ENCODE data around the gene CEP55. TPM values are rescaled to one million over a fixed set of nuclear protein-coding genes. Genes with fewer than 3 reads are reported as not detected.
A peak's percentile ranks its signal among the peaks of the same experiment; 100 is the strongest.
"Not testable (repeated sequence)": the region's sequence is repeated elsewhere in the genome, so short reads cannot be mapped to it uniquely, and the experiment has no call there.

The CEP55 gene
- 53.9 and 54.4 TPM in 2 replicates for polyA plus RNA-seq (2014; cell fraction: cytosol; rRNA removed)
- 36.0 and 43.5 TPM in 2 replicates for polyA plus RNA-seq (2014; cell fraction: nucleus; rRNA removed)

DNA sequence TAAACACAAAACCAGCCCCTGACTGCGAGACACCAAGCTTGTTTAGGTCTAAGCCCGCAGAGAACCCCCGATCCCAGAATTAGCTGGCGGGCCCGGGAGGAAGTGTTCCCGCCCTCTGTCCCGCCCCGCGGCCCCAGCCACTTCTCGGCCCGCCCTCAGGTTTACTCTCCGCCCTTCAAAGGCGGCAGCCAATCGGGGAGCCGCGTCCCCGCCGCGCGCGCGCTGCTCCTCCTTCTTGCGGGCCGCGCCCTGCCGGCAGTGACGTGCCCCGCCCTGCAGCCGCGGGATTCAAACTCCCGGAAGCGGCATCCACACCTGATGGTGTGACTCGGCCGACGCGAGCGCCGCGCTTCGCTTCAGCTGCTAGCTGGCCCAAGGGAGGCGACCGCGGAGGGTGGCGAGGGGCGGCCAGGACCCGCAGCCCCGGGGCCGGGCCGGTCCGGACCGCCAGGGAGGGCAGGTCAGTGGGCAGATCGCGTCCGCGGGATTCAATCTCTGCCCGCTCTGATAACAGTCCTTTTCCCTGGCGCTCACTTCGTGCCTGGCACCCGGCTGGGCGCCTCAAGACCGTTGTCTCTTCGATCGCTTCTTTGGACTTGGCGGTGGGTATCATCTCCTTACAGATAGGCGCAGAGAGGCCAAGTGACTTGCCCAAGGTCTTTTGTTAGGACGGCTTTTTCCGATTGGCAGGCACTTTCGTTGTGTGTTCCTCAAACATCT lies at the start of gene CEP55:
Gene CEP55, plus strand, starts transcription at position 291 of the 720 bp plus-strand sequence. CDS start 3,440 bp downstream, outside the sequence.
- peak; percentile 90 for DNase-seq (ENCODE audit: low spot score)

DNA sequence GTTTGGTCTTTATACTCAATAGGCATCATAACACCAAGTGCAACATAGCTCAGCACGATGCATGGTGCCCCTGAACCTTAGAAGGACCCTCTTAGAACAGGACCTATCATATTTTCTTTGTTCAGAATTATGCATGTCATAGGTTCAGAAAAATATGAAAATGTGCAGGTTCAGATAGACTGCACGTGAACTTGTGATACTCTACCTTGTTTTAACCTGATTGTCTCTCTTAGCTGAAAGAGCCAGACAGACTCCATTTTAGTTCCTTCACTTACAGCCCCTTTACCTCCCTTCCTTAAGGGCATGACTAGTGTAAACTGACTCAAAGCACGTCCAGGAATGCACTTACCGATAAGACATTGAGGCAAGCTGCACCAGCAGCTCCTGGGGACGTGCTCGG lies 49.4 kb upstream of the CEP55 start:
- no peak for DNase-seq (ENCODE audit: low spot score)

DNA sequence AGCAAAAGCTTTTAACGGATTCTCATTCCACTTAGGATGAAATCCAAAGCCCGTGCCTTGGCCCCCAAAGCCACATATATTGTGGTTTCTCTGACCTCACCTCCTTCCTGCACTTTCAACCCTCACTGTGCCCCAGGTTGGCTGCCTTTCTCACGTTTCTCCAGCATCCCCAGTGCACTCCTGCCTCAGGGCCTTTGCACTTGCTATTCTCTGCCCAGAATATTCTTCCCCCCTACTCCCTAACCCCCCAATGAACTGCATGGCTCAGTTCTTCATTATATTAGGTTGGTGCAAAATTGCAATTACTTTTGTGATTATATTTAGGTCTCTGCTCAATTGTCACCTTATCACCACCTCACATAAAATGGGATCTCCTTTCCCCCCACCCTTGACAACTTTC lies 48.4 kb upstream of the CEP55 start:
- DNase-seq (ENCODE audit: low spot score): no peak

DNA sequence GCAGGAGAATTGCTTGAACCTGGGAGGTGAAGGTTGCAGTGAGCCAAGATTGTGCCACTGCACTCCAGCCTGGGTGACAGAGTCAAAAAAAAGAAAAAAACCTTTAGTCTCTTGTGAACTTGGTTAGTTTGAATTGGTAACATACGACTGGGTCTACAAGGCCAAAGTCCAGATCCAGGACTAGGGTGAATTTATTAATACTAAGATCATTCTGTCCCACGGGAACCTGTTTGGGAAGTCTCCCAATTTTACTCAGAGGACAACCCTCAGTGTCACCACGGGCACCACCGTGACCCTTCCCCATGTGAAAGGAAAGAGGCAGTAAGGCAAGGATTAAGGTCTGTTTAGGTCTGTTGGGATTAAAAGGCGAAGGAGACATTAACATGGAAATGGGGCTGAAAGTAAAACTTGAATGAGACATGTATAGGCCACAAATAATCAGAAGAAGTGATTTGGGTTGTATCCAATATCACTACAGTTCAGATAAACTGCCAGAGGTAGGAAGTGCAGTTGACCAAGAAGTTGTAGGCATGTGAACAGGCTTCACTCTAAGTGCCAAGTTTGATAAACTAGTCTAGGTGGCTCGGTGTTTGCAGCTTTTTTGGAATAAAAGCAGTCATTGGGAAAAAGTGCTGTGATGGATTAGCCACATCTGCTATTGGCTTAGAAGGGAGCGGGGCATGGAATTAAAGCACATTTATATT lies 45.0 kb upstream of the CEP55 start:
- DNase-seq (ENCODE audit: low spot score): no peak

DNA sequence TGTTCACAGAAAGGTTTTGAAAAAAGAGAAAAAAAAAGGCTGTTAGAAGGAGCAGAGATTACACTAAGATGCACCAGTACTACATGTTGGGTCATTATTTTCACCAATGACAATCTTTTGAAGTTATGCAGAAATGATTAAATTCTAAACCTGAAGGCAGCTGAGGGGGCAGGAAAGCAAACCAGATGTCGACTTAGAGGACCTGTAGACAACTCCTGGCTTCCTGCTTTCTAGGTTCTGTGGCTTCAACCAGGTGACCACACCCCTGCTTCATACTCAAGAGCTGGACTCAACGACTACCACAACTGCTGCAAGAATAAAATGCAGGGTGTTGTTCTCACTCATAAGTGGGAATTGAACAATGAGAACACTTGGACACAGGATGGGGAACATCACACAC lies 44.3 kb upstream of the CEP55 start:
- DNase-seq (ENCODE audit: low spot score): no peak

DNA sequence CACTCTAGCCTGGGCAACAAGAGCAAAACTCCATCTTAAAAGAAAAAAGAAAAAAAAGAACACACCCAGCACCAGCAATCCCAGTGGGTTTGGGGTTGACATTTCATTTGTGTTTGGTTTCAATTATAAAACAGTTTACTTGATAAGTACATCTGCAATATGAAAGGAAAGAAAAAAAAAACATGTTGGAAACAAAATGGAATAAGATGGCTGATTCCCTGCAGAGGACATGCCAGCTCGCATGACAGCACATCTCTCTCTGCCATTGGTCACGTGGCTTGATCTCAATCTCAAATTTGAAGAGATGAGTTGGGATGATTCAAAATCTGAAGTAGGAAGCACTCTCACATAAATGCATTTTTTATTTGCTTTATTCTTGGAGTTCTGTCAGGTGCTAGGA lies 42.3 kb upstream of the CEP55 start:
- no peak for DNase-seq (ENCODE audit: low spot score)

DNA sequence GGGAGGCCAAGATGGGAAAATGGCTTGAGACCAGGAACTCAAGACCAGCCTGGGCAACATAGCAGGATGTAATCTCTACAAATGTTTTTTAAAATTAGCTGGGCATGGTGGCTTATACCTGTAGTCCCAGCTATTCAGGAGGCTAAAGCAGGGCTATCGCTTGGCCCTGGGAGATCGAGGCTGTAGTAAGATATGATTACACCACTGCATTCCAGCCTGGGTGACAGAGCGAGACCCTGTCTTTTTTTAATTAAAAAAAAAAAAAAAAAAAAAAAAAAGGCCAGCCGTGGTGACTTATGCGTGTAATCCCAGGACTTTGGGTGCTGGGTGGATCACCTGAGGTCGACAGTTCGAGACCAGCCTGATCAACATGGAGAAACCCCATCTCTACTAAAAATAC lies 41.7 kb upstream of the CEP55 start:
- DNase-seq (ENCODE audit: low spot score): no peak

DNA sequence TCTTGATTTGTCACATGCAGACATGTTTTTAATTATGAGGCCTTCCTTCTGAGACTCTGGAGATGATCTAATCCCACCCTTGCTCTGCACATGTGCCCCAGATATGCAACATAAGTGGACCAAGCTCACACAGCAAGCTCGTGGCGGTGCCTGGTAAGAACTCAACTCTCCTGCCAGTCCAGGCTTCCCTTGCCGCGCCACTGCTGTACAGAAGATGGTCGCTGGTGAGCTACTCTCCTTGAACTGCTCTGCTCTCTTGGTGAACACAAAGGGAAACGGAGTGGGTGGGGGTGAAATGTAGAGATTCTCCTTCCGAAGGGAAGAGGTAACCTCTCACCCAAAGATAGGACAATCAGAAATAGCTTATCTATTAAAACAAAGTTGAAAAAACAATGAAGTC lies 39.9 kb upstream of the CEP55 start:
- DNase-seq (ENCODE audit: low spot score): no peak

DNA sequence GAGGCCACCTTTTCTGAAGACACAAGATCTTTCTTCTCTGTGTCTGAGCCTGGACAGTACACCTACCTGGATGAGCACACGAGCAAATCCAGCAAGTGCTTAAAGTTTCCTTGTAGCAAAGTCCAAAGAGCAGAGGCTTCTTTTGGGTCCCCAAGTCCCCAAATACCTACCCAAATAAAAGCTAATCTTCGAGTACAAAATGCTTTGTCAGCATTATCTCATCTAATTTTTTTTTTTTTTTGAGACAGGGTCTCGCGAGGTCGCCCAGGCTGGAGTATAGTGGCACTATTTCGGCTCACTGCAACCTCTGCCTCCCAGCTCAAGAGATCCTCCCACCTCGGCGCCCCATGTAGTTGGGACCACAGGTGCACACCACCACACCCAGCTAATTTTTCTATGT lies 38.9 kb upstream of the CEP55 start:
- DNase-seq (ENCODE audit: low spot score): no peak

DNA sequence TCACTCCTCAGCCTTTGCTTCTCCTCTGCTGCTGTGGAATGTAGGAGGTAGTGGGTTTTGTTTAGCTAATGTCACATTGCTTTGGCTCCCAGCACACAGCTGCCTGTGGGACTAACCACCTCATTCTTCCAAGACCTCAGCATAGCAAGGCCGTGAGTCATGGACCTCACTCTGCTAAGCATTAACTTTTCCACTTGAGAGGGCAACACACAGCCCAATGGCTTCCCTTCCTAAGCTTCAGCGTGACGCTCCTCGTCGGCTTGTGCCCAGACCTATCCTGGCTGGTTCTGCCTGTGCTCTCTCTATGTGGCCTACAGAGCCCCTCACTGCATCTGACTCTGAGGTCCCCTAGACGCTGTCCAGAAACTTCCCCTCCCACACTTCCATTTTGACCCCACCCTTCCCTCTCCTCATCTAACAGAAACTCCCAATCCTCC lies 37.6 kb upstream of the CEP55 start:
- DNase-seq (ENCODE audit: low spot score): no peak

DNA sequence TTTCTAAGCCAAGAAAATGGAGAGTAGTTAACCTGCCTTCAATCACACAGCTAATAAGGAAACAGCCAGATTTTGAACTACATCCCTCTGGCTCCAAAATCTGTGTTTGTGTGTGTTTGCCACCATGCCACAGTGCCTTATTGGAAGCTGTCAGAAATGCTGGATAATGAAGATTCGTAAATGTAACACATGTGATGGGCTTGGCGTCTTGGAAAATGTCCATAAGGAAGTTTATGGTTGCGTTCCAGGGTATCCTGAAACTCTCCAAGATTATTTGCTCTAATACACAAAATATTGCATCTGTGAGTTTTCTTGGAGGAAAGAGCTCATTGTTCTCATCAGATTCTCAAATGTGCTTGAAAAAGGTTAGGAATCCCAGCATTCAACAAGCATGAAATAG lies 36.9 kb upstream of the CEP55 start:
- no peak for DNase-seq (ENCODE audit: low spot score)

DNA sequence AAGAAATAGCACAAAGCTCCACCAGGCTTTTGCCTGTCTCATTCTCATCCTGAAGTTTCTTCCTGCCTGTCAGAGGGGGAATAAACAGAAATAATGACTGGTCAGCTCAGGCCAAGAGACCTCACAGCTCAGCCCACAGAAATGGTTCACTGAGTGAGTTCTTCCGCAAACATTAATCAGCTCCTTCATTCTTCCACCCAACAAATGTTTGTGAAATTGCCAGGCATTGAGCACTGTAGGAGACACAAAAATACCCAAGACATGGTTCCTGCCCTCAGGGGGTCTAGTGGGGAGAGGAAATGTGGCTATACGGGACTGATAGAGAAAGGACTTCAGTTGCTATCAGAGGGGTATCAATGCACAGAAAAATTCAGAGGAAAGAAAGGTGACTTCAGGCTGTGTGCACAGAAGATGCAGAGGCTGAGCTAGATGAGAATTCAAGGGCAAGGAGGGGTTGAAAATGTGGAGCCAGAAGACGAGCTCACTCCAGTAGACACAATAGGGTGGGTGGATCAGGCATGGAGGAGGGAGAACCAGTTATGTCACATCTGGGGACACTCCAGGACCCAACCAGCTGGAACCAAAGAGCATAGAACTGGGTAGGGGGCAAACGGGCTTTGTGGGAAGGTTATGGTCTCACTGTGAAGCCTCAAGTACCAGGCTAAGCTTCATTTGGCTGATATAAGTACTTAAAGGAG lies 35.2 kb upstream of the CEP55 start:
- DNase-seq (ENCODE audit: low spot score): no peak

DNA sequence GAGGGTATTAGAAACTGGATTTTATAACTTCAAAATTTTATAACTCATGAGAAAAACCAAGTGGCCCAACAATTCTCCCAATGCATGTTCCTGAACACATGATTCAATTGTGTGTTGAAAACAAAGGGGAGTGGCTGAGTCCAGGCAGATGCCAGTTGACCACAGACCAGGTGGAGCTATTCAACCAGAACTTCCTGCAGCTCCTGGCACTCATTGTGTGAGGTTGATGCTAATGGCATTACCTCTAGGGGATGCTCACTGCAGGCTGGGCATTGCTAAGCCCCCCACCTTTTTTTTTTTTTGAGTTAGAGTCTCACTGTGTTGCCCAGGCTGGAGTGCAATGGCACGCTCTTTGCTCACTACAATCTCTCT lies 34.6 kb upstream of the CEP55 start:
- DNase-seq (ENCODE audit: low spot score): no peak

DNA sequence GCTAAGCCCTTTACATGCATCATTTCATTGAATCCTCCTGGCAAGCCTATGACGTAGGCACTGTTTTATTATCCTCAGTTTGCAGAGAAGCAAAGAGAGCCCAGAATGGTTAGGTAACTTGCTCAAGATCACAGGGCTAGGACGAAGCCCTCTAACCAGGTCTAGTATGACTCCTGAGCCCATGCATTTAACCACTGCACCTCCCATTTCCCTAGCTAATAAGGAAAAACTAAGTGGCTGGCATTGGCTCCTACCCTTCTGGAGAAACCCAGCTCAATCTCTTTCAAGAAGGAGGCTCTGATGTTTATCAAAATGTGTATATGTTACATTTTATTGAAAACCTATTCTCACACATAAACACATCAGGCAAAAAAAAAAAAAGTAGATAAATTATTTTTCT lies 34.0 kb upstream of the CEP55 start:
- no peak for DNase-seq (ENCODE audit: low spot score)

DNA sequence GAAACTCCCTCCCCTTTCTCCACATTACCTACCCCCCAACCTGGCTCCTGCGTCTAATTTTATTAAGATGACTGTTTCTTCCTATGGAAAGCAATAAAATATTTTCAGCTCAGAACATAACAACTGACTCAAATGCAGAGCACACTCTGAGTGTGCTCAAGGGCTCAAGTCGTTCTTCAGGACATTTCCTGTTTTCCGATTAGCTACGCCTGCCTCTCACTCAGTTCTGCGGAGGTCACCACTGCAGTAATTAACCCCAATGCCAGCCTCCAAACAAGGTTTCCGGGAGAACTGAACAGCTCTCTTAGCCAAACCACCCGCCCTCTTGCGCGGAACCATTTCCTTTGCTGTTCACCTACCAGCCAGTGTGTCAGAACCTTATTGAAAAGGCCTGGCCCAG lies 33.5 kb upstream of the CEP55 start:
- DNase-seq (ENCODE audit: low spot score): no peak

DNA sequence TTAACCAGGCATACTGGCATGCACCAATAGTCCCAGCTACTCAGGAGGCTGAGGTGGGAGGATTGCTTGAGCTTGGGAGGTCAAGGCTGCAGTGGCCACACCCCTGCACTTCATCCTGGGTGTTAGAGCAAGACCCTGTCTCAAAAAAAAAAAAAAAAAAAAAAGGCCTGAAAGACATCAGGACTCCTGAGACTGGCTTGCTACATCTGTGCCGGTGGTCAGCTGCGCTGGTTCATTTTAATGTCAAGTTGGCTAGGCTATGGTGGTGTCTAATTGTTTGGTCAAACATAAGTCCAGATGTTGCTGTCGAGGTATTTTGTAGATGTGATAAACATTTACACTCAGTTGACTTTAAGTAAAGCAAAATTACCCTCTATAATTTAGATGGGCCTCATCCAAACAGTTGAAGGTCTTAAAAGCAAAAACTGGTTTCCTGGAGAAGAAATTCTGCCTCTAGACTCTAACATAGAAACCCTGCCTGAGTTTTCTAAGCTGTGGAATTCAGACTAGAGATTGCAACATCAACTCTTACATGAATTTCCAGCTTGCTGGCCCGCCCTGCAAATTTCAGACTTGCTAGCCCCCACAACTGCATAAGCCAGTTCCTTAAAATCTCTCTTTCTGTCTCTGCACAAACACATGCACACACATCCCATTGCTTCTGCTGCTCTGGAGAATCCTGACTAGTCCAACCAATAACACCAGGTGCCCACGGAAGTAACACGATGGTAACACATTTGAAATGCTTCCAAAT lies 32.5 kb upstream of the CEP55 start:
- DNase-seq (ENCODE audit: low spot score): no peak

DNA sequence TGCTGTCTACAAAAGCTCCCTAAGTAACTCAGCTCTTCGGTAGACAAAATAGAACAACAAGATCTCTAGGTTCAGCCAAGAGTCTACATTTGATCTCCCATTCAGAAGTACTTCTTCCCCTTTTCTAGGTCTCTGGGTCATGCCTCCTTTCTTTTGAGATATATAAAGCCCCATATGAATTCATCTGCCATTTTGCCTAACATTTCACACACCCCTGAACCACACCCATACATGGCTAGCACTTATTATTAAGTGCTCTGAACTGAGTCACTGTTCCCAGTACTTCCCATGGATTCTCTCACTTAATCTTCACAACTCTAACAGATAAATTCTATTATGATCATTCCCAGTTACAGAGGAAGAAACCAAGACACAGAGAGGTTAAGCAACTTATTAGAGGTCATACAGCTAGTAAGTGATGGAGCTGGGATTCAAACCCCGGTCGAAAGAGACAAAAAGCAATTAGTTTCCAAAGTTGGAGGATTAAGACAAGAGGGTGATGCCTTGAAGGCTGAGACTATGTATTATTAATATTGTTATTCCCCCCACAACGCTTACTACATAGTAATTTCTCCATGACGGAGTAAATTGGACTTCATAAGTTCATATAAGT lies 31.5 kb upstream of the CEP55 start:
- no peak for DNase-seq (ENCODE audit: low spot score)

DNA sequence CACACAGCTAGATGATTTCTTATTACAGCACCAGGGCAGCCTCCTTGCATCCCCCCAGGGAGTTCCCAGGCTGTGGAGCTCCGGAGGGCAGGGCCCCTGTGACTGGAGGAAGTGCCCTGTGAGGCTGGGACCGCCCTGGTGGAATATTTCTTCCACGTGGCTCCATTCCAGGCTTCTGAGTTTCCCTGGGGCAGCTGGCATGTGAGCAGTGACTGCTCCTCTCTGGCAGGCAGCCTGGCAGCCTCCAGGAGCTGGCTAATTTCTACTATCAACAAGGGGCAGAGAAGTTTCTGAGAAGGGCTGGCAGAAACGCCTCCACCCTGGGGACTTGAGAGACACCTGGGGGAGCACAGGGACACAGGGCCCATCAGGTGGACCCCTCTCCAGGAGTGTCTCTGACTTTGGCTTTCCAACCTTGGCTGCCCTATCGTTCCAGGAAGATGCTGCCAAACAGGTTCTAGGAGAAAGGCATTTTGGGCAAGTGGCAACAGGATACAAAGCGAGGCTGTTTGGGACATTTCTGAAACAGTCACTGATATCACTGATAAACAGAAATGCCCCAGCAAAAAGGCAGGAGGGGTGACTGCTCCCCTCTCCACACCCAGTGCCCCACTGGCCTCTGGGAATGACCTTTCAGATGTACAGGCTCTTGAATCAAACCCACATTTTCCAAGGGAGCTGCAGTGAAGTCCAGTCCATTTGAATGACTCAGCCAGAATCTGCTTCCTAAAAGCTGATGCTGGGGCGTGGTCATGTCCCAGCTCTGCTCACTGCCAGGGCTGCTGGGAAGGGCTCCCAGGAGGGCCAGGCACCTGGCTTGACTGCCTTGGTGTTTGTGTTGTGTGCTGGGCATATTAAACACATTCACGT lies 30.4 kb upstream of the CEP55 start:
- DNase-seq (ENCODE audit: low spot score): no peak

DNA sequence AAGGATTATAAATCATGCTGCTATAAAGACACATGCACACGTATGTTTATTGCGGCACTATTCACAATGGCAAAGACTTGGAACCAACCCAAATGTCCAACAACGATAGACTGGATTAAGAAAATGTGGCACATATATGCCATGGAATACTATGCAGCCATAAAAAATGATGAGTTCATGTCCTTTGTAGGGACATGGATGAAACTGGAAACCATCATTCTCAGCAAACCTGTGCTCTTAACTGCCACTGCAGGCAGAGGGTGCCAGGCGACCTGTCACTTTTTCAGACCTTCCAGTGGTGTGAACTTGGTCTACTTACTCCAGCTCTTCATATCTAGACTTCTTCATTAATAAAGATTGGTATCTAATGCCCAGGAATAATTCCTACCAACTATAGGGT lies 28.8 kb upstream of the CEP55 start:
- DNase-seq (ENCODE audit: low spot score): not testable (repeated sequence)

DNA sequence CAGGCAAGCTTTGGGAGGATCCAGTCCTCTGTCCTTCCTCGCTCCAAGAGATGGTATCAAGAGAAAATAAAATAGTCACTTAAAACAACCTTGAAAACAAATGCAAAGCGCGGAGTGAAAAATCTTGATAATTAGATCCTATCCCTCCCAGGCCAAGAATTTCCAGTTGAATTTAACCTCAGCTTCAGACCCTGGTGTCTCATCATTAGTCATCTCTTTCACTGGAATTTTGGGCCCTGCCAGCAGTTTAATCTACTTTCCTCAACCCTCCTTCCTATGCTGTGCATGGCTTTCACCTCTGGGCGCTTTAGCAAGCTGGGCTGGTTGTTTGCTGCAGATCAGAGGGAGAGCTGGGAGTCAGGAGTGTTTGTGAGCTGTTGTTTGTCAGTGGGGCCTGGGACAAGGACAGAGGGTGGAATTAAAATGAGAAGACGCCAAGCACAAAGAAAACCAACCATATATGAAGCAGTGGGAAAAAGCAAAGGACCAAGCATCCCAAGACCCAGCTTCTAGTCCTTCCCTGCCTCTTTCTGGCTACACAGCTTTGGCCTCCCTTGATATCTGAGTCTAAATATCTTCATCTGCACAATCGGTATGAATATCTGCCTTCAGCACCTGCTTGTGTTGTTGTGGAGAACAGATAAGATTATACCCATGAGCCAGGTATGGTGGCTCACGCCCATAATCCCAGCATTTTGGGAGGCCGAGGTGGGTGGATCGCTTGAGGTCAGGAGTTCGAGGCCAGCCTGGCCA lies 27.8 kb upstream of the CEP55 start:
- DNase-seq (ENCODE audit: low spot score): no peak
